B cell (primary cell): ENCODE measurements around the gene DHRS7B. TPM values are rescaled to one million over a fixed set of nuclear protein-coding genes. Genes with fewer than 3 reads are reported as not detected.

Source experiments
- ATAC-seq: fragments of 200-7000 bp; cut with Tn5 transposase; one replicate; pipeline ENCODE4 v1.10.0; 2021; ENCODE audit warnings: low read depth, mild to moderate bottlenecking, moderate number of reproducible peaks, moderate library complexity
- CTCF ChIA-PET: fragments of 350-600 bp; sonication (Branson Sonifier 250); formaldehyde crosslinking; loops from one replicate; lab custom pipeline; 2021; ENCODE audit warnings: antibody characterized with exemption, inconsistent platforms; lab: Charles Lee
- POLR2A ChIA-PET: fragments of 350-600 bp; sonication (Branson Sonifier 250); formaldehyde crosslinking; loops from one replicate; lab custom pipeline; 2021; ENCODE audit warnings: antibody characterized with exemption; lab: Charles Lee
- DNase-seq: peaks from one replicate; pipeline ENCODE4 v3.0.0; 2013
- H2AFZ ChIP-seq: 2 replicates; pipeline ENCODE4 v1.6.1; 2012; ENCODE audit warnings: mild to moderate bottlenecking, low read depth, low read length; ENCODE audit not compliant: insufficient read depth, poor library complexity, severe bottlenecking
- H3K27ac ChIP-seq, 2 donors: 1 replicate in 1 of 2; 2 replicates in 1 of 2; pipeline ENCODE4 v1.5.1; 2012 to 2013; ENCODE audit warnings: low read length in 2 of 2, mild to moderate bottlenecking in 2 of 2, moderate library complexity in 1 of 2
- H3K27me3 ChIP-seq, 4 experiments: fragments of 200-600 bp in 1 of 4; sonication (generic) in 1 of 4; replicated peaks in 1 of 4; 1 replicate in 2 of 4; 2 replicates in 2 of 4; pipeline versions ENCODE4 v1.6.1 to v1.7.0; 2013 to 2016; ENCODE audit warnings: low read length in 3 of 4, mild to moderate bottlenecking in 2 of 4, mixed read lengths in 1 of 4, moderate library complexity in 1 of 4; ENCODE audit not compliant: insufficient read depth in 4 of 4, control insufficient read depth in 3 of 4; ENCODE audit errors: control extremely low read depth in 1 of 4
- H3K36me3 ChIP-seq, 2 experiments: replicated peaks in 1 of 2; 1 replicate in 1 of 2; 2 replicates in 1 of 2; pipeline versions ENCODE4 v1.6.1 to v1.7.1; 2013; ENCODE audit warnings: low read length in 1 of 2; ENCODE audit not compliant: insufficient read depth in 2 of 2, control insufficient read depth in 1 of 2; ENCODE audit errors: control extremely low read depth in 1 of 2, extremely low read depth in 1 of 2
- H3K4me1 ChIP-seq, 2 donors: fragments of 200-600 bp in 1 of 2; sonication (generic) in 1 of 2; 1 replicate in 1 of 2; 2 replicates in 1 of 2; pipeline versions ENCODE4 v1.5.1 to v1.6.1; 2013 to 2017; ENCODE audit warnings: low read length in 2 of 2; ENCODE audit not compliant: control insufficient read depth in 2 of 2, insufficient read depth in 2 of 2
- H3K4me2 ChIP-seq: replicated peaks from 2 replicates; pipeline ENCODE3; 2012; ENCODE audit warnings: mild to moderate bottlenecking, low read depth, low read length; ENCODE audit not compliant: poor library complexity, severe bottlenecking
- H3K4me3 ChIP-seq, 5 experiments: fragments of 200-600 bp in 1 of 5; sonication (generic) in 1 of 5; 1 replicate in 3 of 5; 2 replicates in 2 of 5; pipeline versions ENCODE4 v1.5.1 to v1.7.0; 2011 to 2016; ENCODE audit warnings: low read length in 4 of 5, mild to moderate bottlenecking in 4 of 5, low read depth in 2 of 5, control low read depth in 1 of 5, moderate library complexity in 1 of 5; ENCODE audit not compliant: insufficient read depth in 1 of 5; ENCODE audit errors: control extremely low read depth in 1 of 5, extremely low read depth in 1 of 5
- H3K79me2 ChIP-seq: fragments of 200-600 bp; sonication (generic); one replicate; pipeline ENCODE4 v1.6.0; 2016; ENCODE audit warnings: low read length; ENCODE audit not compliant: control insufficient read depth, insufficient read depth
- H3K9ac ChIP-seq: fragments of 200-600 bp; sonication (generic); 2 replicates; pipeline ENCODE4 v1.6.1; 2017; ENCODE audit warnings: mild to moderate bottlenecking, low read length, moderate library complexity
- H3K9me3 ChIP-seq, 3 donors: one replicate each; pipeline versions ENCODE4 v1.6.1 to v1.7.1; 2013; ENCODE audit warnings: low read length in 2 of 3; ENCODE audit not compliant: control insufficient read depth in 2 of 3, insufficient read depth in 1 of 3; ENCODE audit errors: control extremely low read depth in 1 of 3
- H4K20me1 ChIP-seq: 2 replicates; pipeline ENCODE4 v1.6.0; 2012; ENCODE audit warnings: mild to moderate bottlenecking, low read length; ENCODE audit not compliant: insufficient read depth, control insufficient read depth, poor library complexity, severe bottlenecking
- H3K27ac Mint-ChIP-seq: one replicate; pipeline ENCODE4 v1.8.0; 2021; ENCODE audit warnings: mixed read lengths
- H3K27me3 Mint-ChIP-seq: one replicate; pipeline ENCODE4 v1.8.0; 2021; ENCODE audit warnings: mixed read lengths
- H3K4me1 Mint-ChIP-seq: one replicate; pipeline ENCODE4 v1.8.0; 2021; ENCODE audit warnings: mixed read lengths
- H3K4me3 Mint-ChIP-seq: one replicate; pipeline ENCODE4 v1.8.0; 2021; ENCODE audit warnings: mixed read lengths
- H3K9me3 Mint-ChIP-seq: one replicate; pipeline ENCODE4 v1.8.0; 2022; ENCODE audit warnings: mixed read lengths; ENCODE audit not compliant: insufficient read depth
- EZH2 ChIP-seq: IDR thresholded peaks from 2 replicates; pipeline ENCODE4 v1.6.1; 2012; ENCODE audit warnings: borderline replicate concordance, low read depth, mild to moderate bottlenecking, moderate library complexity, low read length; ENCODE audit not compliant: insufficient read depth, poor library complexity, severe bottlenecking
- WGBS: methylation state at CpG from one replicate; pipeline ENCODE4 v1.1.5; 2013; ENCODE audit warnings: missing lambda C conversion rate; ENCODE audit not compliant: insufficient coverage; 5-methylcytosine and 5-hydroxymethylcytosine counted together
- intact Hi-C: fragments of 100-400 bp; cut with micrococcal nuclease; formaldehyde crosslinking; loops from one replicate; pipeline ENCODE4 v1.10.0; 2022
- polyA plus RNA-seq: library from polyadenylated mRNA; depleted of rRNA; stranded (reverse); fragments of >200 nt; gene quantifications from 2 replicates; pipeline ENCODE4 v1.2.3, GENCODE V29; 2012
- total RNA-seq, 2 donors: library from RNA; stranded (reverse); fragments of 120-200 nt in 1 of 2; gene quantifications; 1 replicate in 1 of 2; 2 replicates in 1 of 2; pipeline versions ENCODE4 v1.2.3 to v1.2.4, GENCODE V29; 2013 to 2022
- TF ChIP-seq, protein P1 (sequence below): fragments of 200-600 bp; IDR thresholded peaks from one replicate; pipeline ENCODE4 v1.8.0; 2022; ENCODE audit warnings: antibody characterized with exemption, mild to moderate bottlenecking

The DHRS7B gene
- total and polyA plus RNA-seq, 2 donors (not counting 1 experiment from before 2014, with no cell fraction given) = 8.2 to 13.4 TPM

DNA sequence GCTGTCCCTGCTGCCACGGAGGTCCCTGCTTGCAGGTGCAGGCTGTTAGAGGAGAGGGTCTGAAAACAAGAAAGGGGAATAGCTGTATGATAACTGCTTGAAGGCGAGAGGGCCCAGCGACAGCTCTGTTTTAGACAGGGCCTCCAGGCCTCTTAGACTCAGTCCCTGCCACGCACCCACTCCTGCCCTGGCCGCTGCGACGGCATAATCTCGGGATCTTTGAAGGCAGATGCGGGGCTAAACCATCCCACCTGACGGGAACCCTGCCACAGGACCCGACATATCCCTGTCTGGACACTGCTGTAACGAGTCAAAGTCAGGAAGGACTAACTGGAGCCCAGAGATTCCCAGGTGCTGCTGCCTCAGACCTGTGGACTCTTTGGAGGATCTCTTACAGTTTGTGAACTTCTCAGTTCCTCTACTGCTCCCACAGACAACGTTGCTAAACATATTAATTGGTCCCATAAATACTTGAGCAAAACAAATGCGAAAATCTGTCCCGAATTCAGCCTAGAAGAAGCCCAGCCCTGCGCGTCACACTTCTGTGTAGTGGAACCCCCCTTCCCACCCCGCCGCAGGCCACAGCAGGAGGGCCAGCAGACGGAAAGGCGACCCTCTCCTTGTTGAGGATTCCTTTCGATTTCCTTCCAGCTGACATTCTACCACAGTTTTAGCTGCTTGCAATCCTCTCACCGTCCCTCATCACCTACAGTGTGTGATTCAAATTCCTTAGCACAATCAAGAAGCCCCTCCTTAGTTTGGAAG, 88.2 kb downstream of the DHRS7B start:
- Histone ChIP-seq H3K4me1 (peaks cover 31 to 37% of the 10 kb centered on the region in 2 donors), H2AFZ (peak overlapping the region; percentile 99), H3K9me3 (no peaks in the 10 kb centered on the region), H3K79me2 (peaks cover 75% of the 10 kb centered on the region), H4K20me1 (peaks cover 40% of the 10 kb centered on the region), H3K4me3 (peak overlapping the region; percentile 54 to 99 (median 89)), H3K9ac (peak overlapping the region; percentile 97), H3K27me3 (no peaks in the 10 kb centered on the region), H3K27ac (peak overlapping the region; percentile 85 to 91), H3K4me2 (peak overlapping the region; percentile 94), H3K36me3 (peaks cover 0 to 13% of the 10 kb centered on the region in 2 experiments)
- ChIA-PET POLR2A (interaction anchor here (0.7 kb wide), 2 partner anchors 62 to 171 kb away, joined by 3 to 5 read pairs; no protein-coding TSS in a partner anchor), CTCF (interaction anchor here (0.8 to 1.5 kb wide), 6 partner anchors 34 to 298 kb away, joined by 3 to 4 read pairs (median 3); no protein-coding TSS in a partner anchor)
- WGBS = 8% methylated on average over 22 of the region's 23 CpGs
- H3K4me1 Mint-ChIP-seq = peaks cover 48% of the 10 kb centered on the region
- no peaks in the 10 kb centered on the region for H3K27me3 Mint-ChIP-seq
- intact Hi-C loops = loop anchor here (1.0 to 2.0 kb wide), 9 partner anchors 38 to 1060 kb away; partner anchors contain the start of genes DHRS7B, NATD1 and USP22
- no peak for TF ChIP-seq EZH2
- TF ChIP-seq, protein P1, sequence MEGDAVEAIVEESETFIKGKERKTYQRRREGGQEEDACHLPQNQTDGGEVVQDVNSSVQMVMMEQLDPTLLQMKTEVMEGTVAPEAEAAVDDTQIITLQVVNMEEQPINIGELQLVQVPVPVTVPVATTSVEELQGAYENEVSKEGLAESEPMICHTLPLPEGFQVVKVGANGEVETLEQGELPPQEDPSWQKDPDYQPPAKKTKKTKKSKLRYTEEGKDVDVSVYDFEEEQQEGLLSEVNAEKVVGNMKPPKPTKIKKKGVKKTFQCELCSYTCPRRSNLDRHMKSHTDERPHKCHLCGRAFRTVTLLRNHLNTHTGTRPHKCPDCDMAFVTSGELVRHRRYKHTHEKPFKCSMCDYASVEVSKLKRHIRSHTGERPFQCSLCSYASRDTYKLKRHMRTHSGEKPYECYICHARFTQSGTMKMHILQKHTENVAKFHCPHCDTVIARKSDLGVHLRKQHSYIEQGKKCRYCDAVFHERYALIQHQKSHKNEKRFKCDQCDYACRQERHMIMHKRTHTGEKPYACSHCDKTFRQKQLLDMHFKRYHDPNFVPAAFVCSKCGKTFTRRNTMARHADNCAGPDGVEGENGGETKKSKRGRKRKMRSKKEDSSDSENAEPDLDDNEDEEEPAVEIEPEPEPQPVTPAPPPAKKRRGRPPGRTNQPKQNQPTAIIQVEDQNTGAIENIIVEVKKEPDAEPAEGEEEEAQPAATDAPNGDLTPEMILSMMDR = no peak
- peak overlapping the region; percentile 92 for H3K27ac Mint-ChIP-seq
- ATAC-seq = no peak
- no peak for DNase-seq
- H3K9me3 Mint-ChIP-seq = no peaks in the 10 kb centered on the region
- H3K4me3 Mint-ChIP-seq = peak overlapping the region; percentile 93

DNA sequence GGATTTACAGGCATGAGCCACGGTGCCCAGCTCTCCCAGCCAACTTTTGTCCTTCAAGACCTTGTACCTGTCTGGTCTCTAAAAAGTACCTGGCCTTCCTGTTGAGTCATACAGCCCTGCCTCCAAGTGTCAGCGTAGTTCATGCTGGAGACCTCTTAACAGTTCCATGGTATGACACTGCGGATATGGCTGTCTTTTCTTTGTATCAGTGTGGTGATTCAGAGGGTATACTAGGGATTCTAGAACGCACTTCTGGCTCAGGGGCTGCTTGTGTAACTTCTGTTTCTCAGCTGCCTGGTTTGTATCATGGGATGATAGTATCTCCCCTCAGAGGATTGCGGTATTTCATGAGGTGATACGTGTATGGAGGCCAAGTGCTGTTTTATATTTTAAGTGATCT, 89.2 kb downstream of the DHRS7B start:
- no peak for ATAC-seq
- H3K27me3 Mint-ChIP-seq = no peaks in the 10 kb centered on the region
- Histone ChIP-seq H3K9me3 (no peaks in the 10 kb centered on the region), H3K27ac (no peak overlapping the region), H3K9ac (no peak overlapping the region), H3K79me2 (peaks cover 65% of the 10 kb centered on the region), H3K4me2 (no peak overlapping the region), H3K4me3 (no peak overlapping the region), H2AFZ (no peak overlapping the region), H3K36me3 (peaks cover 0 to 6% of the 10 kb centered on the region in 2 experiments), H4K20me1 (peaks cover 30% of the 10 kb centered on the region), H3K4me1 (peaks cover 27 to 35% of the 10 kb centered on the region in 2 donors), H3K27me3 (no peaks in the 10 kb centered on the region)
- H3K27ac Mint-ChIP-seq = peak overlapping the region; percentile 50
- ChIA-PET CTCF (interaction anchor here (0.8 to 1.4 kb wide), 4 partner anchors 33 to 297 kb away, joined by 3 to 4 read pairs (median 3); no protein-coding TSS in a partner anchor), POLR2A (no interaction called here)
- WGBS = 97% methylated on average over 4 of the region's 6 CpGs
- H3K4me3 Mint-ChIP-seq = peak overlapping the region; percentile 93
- H3K9me3 Mint-ChIP-seq = no peaks in the 10 kb centered on the region
- H3K4me1 Mint-ChIP-seq = peaks cover 40% of the 10 kb centered on the region
- DNase-seq = no peak
- intact Hi-C loops = loop anchor here (2.0 kb wide), 2 partner anchors 97 to 1061 kb away; no protein-coding TSS in a partner anchor
- no peak for TF ChIP-seq EZH2
- TF ChIP-seq, protein P1 = no peak
